Measurements from ENCODE around the gene MUC22.

DNA sequence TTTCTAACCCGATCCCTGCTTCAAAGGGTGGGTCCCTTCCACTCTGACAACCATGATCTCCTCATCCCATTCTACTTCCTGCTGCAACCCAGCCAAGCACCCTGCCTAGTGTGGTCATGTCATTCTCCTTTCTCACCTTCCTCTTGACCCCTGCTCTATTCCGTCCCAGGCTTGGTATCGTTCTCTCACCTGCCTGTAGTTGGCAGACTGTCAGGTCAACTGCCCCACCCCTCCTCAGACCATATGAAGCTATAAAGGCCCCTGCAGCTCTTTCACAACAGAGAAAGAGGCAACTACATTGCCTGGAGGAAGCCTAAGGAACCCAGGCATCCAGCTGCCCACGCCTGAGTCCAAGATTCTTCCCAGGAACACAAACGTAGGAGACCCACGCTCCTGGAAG, 26.8 kb upstream of the MUC22 start, which contains the start of gene MUC21:
- TF ChIP-seq, protein P1, sequence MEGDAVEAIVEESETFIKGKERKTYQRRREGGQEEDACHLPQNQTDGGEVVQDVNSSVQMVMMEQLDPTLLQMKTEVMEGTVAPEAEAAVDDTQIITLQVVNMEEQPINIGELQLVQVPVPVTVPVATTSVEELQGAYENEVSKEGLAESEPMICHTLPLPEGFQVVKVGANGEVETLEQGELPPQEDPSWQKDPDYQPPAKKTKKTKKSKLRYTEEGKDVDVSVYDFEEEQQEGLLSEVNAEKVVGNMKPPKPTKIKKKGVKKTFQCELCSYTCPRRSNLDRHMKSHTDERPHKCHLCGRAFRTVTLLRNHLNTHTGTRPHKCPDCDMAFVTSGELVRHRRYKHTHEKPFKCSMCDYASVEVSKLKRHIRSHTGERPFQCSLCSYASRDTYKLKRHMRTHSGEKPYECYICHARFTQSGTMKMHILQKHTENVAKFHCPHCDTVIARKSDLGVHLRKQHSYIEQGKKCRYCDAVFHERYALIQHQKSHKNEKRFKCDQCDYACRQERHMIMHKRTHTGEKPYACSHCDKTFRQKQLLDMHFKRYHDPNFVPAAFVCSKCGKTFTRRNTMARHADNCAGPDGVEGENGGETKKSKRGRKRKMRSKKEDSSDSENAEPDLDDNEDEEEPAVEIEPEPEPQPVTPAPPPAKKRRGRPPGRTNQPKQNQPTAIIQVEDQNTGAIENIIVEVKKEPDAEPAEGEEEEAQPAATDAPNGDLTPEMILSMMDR (conservative IDR thresholded peaks at IDR 0.05; ENCODE audit: low read depth, low read length), result no peak
- TF ChIP-seq, protein P2, sequence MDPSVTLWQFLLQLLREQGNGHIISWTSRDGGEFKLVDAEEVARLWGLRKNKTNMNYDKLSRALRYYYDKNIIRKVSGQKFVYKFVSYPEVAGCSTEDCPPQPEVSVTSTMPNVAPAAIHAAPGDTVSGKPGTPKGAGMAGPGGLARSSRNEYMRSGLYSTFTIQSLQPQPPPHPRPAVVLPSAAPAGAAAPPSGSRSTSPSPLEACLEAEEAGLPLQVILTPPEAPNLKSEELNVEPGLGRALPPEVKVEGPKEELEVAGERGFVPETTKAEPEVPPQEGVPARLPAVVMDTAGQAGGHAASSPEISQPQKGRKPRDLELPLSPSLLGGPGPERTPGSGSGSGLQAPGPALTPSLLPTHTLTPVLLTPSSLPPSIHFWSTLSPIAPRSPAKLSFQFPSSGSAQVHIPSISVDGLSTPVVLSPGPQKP (IDR thresholded peaks at IDR 0.05; ENCODE audit: borderline replicate concordance, low read depth, low read length), result no peak
- TF ChIP-seq CHD1 (IDR thresholded peaks at IDR 0.05; ENCODE audit: low read depth, low read length), result no peak
- TF ChIP-seq MAZ (IDR thresholded peaks at IDR 0.05; ENCODE audit: borderline replicate concordance, low read depth, low read length), result no peak
- no peak for TF ChIP-seq SMC3 (IDR thresholded peaks at IDR 0.05; ENCODE audit: low read depth, low read length)
- no peak for TF ChIP-seq MAFK (IDR thresholded peaks at IDR 0.05; ENCODE audit: low read depth, low read length)
- TF ChIP-seq RFX5 (IDR thresholded peaks at IDR 0.05; ENCODE audit: low read depth, low read length), result no peak

Measured in IMR-90 (cell line).